CD14-positive monocyte (primary cell): ENCODE measurements around the gene ATRX. TPM values are rescaled to one million over a fixed set of nuclear protein-coding genes. Genes with fewer than 3 reads are reported as not detected.
"Not testable (repeated sequence)": the region's sequence is repeated elsewhere in the genome, so short reads cannot be mapped to it uniquely, and the experiment has no call there.

Experiments used
- DNase-seq, 3 donors: peaks; one replicate each; pipeline ENCODE4 v3.0.0-alpha.2; 2011 to 2022
- H2AFZ ChIP-seq: 2 replicates; pipeline ENCODE4 v1.6.0; 2012; ENCODE audit warnings: mild to moderate bottlenecking, low read depth, low read length, inconsistent platforms; ENCODE audit not compliant: insufficient read depth, poor library complexity, severe bottlenecking
- H3K27ac ChIP-seq, 2 donors: 1 replicate in 1 of 2; 2 replicates in 1 of 2; pipeline ENCODE4 v1.5.1; 2012 to 2013; ENCODE audit warnings: low read length in 2 of 2, control low read depth in 1 of 2, inconsistent platforms in 1 of 2, low read depth in 1 of 2, mild to moderate bottlenecking in 1 of 2
- H3K27me3 ChIP-seq, 2 donors: one replicate each; pipeline versions ENCODE4 v1.6.0 to v1.6.1; 2011 to 2013; ENCODE audit warnings: low read length in 2 of 2; ENCODE audit not compliant: control insufficient read depth in 2 of 2, insufficient read depth in 2 of 2
- H3K36me3 ChIP-seq, 2 donors: replicated peaks in 1 of 2; 1 replicate in 1 of 2; 2 replicates in 1 of 2; pipeline versions ENCODE4 v1.5.1 to v1.6.1; 2012 to 2013; ENCODE audit warnings: low read length in 2 of 2, control low read depth in 1 of 2, inconsistent platforms in 1 of 2, mild to moderate bottlenecking in 1 of 2; ENCODE audit not compliant: insufficient read depth in 2 of 2, control insufficient read depth in 1 of 2
- H3K4me1 ChIP-seq, 2 donors: 1 replicate in 1 of 2; 2 replicates in 1 of 2; pipeline versions ENCODE4 v1.5.1 to v1.6.1; 2012 to 2013; ENCODE audit warnings: low read length in 2 of 2, control low read depth in 1 of 2, inconsistent platforms in 1 of 2, mild to moderate bottlenecking in 1 of 2, moderate library complexity in 1 of 2; ENCODE audit not compliant: insufficient read depth in 2 of 2, control insufficient read depth in 1 of 2
- H3K4me2 ChIP-seq: replicated peaks from 2 replicates; pipeline ENCODE3; 2012; ENCODE audit warnings: low read length, moderate library complexity, mild to moderate bottlenecking; ENCODE audit not compliant: poor library complexity, severe bottlenecking; ENCODE audit errors: extremely low read depth
- H3K4me3 ChIP-seq, 3 experiments: fragments of 200-600 bp in 1 of 3; sonication (generic) in 1 of 3; replicated peaks in 1 of 3; 1 replicate in 2 of 3; 2 replicates in 1 of 3; pipeline ENCODE4 v1.5.1; 2011 to 2013; ENCODE audit warnings: low read length in 3 of 3, mild to moderate bottlenecking in 3 of 3, control low read depth in 2 of 3, low read depth in 2 of 3, inconsistent platforms in 1 of 3, moderate library complexity in 1 of 3
- H3K79me2 ChIP-seq: 2 replicates; pipeline ENCODE4 v1.6.0; 2012; ENCODE audit warnings: mild to moderate bottlenecking, control low read depth, inconsistent platforms, low read length, moderate library complexity; ENCODE audit not compliant: insufficient read depth
- H3K9ac ChIP-seq: 2 replicates; pipeline ENCODE4 v1.6.0; 2017; ENCODE audit warnings: low read length, mild to moderate bottlenecking; ENCODE audit not compliant: insufficient read depth, poor library complexity, severe bottlenecking
- H3K9me3 ChIP-seq, 2 donors: replicated peaks in 1 of 2; 1 replicate in 1 of 2; 2 replicates in 1 of 2; pipeline versions ENCODE4 v1.5.1 to v1.6.1; 2012 to 2013; ENCODE audit warnings: low read length in 2 of 2, control low read depth in 1 of 2; ENCODE audit not compliant: control insufficient read depth in 1 of 2, insufficient read depth in 1 of 2
- H4K20me1 ChIP-seq: 2 replicates; pipeline ENCODE4 v1.6.0; 2012; ENCODE audit warnings: mild to moderate bottlenecking, low read length, control low read depth, moderate library complexity; ENCODE audit not compliant: insufficient read depth
- H3K27ac Mint-ChIP-seq, 7 donors: one replicate each; pipeline ENCODE4 v1.8.0; 2020; ENCODE audit warnings: mild to moderate bottlenecking in 7 of 7, mixed read lengths in 7 of 7, moderate library complexity in 6 of 7, inconsistent platforms in 2 of 7
- H3K27me3 Mint-ChIP-seq, 3 donors: one replicate each; pipeline ENCODE4 v1.8.0; 2021 to 2022; ENCODE audit warnings: low read depth in 3 of 3, mild to moderate bottlenecking in 3 of 3, mixed read lengths in 3 of 3, moderate library complexity in 3 of 3, inconsistent platforms in 1 of 3
- H3K36me3 Mint-ChIP-seq, 2 donors: one replicate each; pipeline ENCODE4 v1.8.0; 2020; ENCODE audit warnings: mixed read lengths in 2 of 2, inconsistent platforms in 1 of 2, mild to moderate bottlenecking in 1 of 2
- H3K4me1 Mint-ChIP-seq: one replicate; pipeline ENCODE4 v1.8.0; 2020; ENCODE audit warnings: mild to moderate bottlenecking, mixed read lengths
- H3K4me3 Mint-ChIP-seq, 2 donors: one replicate each; pipeline ENCODE4 v1.8.0; 2020; ENCODE audit warnings: mild to moderate bottlenecking in 2 of 2, mixed read lengths in 2 of 2, moderate library complexity in 1 of 2
- H3K9me3 Mint-ChIP-seq, 7 donors: one replicate each; pipeline ENCODE4 v1.8.0; 2020 to 2022; ENCODE audit warnings: mixed read lengths in 7 of 7, mild to moderate bottlenecking in 6 of 7, moderate library complexity in 6 of 7, inconsistent platforms in 2 of 7
- CTCF ChIP-seq: fragments of 200-600 bp; IDR thresholded peaks from one replicate; pipeline ENCODE4 v1.8.0; 2022; ENCODE audit warnings: antibody characterized with exemption, mild to moderate bottlenecking
- WGBS: methylation state at CpG from one replicate; pipeline ENCODE4 v1.1.5; 2013; ENCODE audit warnings: missing lambda C conversion rate; ENCODE audit not compliant: insufficient coverage; 5-methylcytosine and 5-hydroxymethylcytosine counted together
- intact Hi-C, 2 donors: fragments of 100-400 bp; cut with micrococcal nuclease; formaldehyde crosslinking; loops; one replicate each; pipeline versions ENCODE4 v1.15.0 to v1.15.1; 2023
- polyA plus RNA-seq, 3 donors: library from polyadenylated mRNA; depleted of rRNA in 1 of 3; unstranded in 2 of 3; stranded (reverse) in 1 of 3; fragments of 300-500 nt in 2 of 3; fragments of >200 nt in 1 of 3; fragmentation: Illumina TruSeq in 2 of 3; gene quantifications; 1 replicate in 2 of 3; 2 replicates in 1 of 3; pipeline ENCODE4 v1.2.3, GENCODE V29; 2012 to 2021

Gene ATRX
- polyA plus RNA-seq, 3 donors, result 8.6 to 18.3 (median 17.3) TPM

GRCh38 chrX:77768787-77769186 is 17.2 kb downstream of the ATRX start:
- Mint-ChIP-seq H3K36me3 (peaks cover 2 to 10% of the 10 kb centered on the region in 2 donors), H3K27me3 (no peaks in the 10 kb centered on the region), H3K9me3 (peaks cover 0 to 2% (median 0%) of the 10 kb centered on the region in 7 donors), H3K4me1 (peaks cover 18% of the 10 kb centered on the region), H3K27ac (peak overlapping the region in 2 of 7 donors; percentile 27 to 35), H3K4me3 (no peak overlapping the region)
- TF ChIP-seq CTCF, result no peak
- H3K79me2 ChIP-seq, result peaks cover 83% of the 10 kb centered on the region
- no peak overlapping the region for H3K4me3 ChIP-seq
- WGBS, result no CpG with 5 or more reads among the region's 2 CpGs
- H3K27ac ChIP-seq, result no peak overlapping the region
- no peak for DNase-seq
- H4K20me1 ChIP-seq, result peaks cover 72% of the 10 kb centered on the region
- no peak overlapping the region for H2AFZ ChIP-seq
- H3K27me3 ChIP-seq, result no peaks in the 10 kb centered on the region
- H3K9ac ChIP-seq, result no peak overlapping the region
- no peaks in the 10 kb centered on the region for H3K4me1 ChIP-seq
- intact Hi-C loops, result no loop called here
- no peak overlapping the region for H3K4me2 ChIP-seq
- no peaks in the 10 kb centered on the region for H3K9me3 ChIP-seq
- H3K36me3 ChIP-seq, result no peaks in the 10 kb centered on the region

DNA sequence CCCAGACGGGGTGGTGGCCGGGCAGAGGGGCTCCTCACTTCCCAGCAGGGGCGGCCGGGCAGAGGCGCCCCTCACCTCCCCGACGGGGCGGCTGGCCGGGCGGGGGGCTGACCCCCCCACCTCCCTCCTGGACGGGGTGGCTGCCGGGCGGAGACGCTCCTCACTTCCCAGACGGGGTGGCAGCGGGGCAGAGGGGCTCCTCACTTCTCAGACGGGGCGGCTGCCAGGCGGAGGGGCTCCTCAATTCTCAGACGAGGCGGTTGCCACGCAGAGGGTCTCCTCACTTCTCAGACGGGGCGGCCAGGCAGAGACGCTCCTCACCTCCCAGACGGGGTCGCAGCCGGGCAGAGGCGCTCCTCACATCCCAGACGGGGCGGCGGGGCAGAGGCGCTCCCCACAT is 19.8 kb downstream of the ATRX start:
- H3K4me1 ChIP-seq, H3K9me3 ChIP-seq, H3K4me3 ChIP-seq, H3K27me3 Mint-ChIP-seq, H3K27ac ChIP-seq, H3K9me3 Mint-ChIP-seq, H3K27me3 ChIP-seq, H3K36me3 ChIP-seq, H3K4me3 Mint-ChIP-seq, intact Hi-C loops, DNase-seq, H3K4me2 ChIP-seq, H3K27ac Mint-ChIP-seq, H3K9ac ChIP-seq, H2AFZ ChIP-seq: not testable (repeated sequence)
- H3K36me3 Mint-ChIP-seq, result peaks cover 3 to 12% of the 10 kb centered on the region in 2 donors
- Histone ChIP-seq H4K20me1 (peaks cover 50% of the 10 kb centered on the region), H3K79me2 (peaks cover 71% of the 10 kb centered on the region)
- H3K4me1 Mint-ChIP-seq, result peaks cover 15% of the 10 kb centered on the region
- no CpG with 5 or more reads among the region's 33 CpGs for WGBS
